RWPE1 (cell line): ENCODE measurements around the gene USP12.

Experiments used
- CTCF ChIA-PET: fragments of 350-600 bp; sonication (Branson Sonifier 250); formaldehyde crosslinking; extraction: SDS; loops from one replicate; lab custom pipeline; 2021; lab: Yijun Ruan, JAX
- POLR2A ChIA-PET: fragments of 400-600 bp; formaldehyde crosslinking; extraction: SDS; loops from one replicate; lab custom pipeline; 2020; ENCODE audit warnings: antibody characterized with exemption; ENCODE audit not compliant: low non-redundant PET; lab: Yijun Ruan, JAX
- DNase-seq: peaks from one replicate; pipeline ENCODE4 v3.0.0; 2012; ENCODE audit warnings: low spot score
- H3K27ac ChIP-seq: fragments of 450-650 bp; 2 replicates; pipeline ENCODE4 v1.5.1; 2017
- CTCF ChIP-seq: fragments of 450-650 bp; conservative IDR thresholded peaks from 2 replicates; pipeline ENCODE4 v1.5.1; 2017; ENCODE audit warnings: low read depth, mild to moderate bottlenecking

Gene USP12

GRCh38 chr13:27047081-27047480 lies 124.5 kb downstream of the USP12 start:
- no peak for DNase-seq
- H3K27ac ChIP-seq: no peak overlapping the region
- ChIA-PET CTCF (no interaction called here), POLR2A (no interaction called here)
- no peak for TF ChIP-seq CTCF

- CTCF ChIA-PET: interaction anchor here (0.6 kb wide), 2 partner anchors 244 to 1238 kb away, joined by 3 to 5 read pairs; no protein-coding TSS in a partner anchor
- H3K27ac ChIP-seq: no peak overlapping the region
- no peak for TF ChIP-seq CTCF
- POLR2A ChIA-PET: no interaction called here
- DNase-seq: no peak
Measured at GRCh38 chr13:27044837-27045570, 126.6 kb downstream of the USP12 start.

GRCh38 chr13:27043013-27043412 lies 128.6 kb downstream of the USP12 start:
- no peak for TF ChIP-seq CTCF
- ChIA-PET CTCF (interaction anchor here (0.7 kb wide), 1 partner anchor 11 kb away, joined by 3 read pairs; no protein-coding TSS in a partner anchor), POLR2A (no interaction called here)
- H3K27ac ChIP-seq: no peak overlapping the region
- DNase-seq: peak; percentile 82

GRCh38 chr13:27041341-27041740 lies 130.3 kb downstream of the USP12 start:
- no peak overlapping the region for H3K27ac ChIP-seq
- no peak for TF ChIP-seq CTCF
- CTCF ChIA-PET: no interaction called here
- POLR2A ChIA-PET: no interaction called here
- DNase-seq: no peak

GRCh38 chr13:27040826-27041108 lies 130.8 kb downstream of the USP12 start:
- no peak for DNase-seq
- POLR2A ChIA-PET: no interaction called here
- CTCF ChIA-PET: no interaction called here
- no peak overlapping the region for H3K27ac ChIP-seq
- no peak for TF ChIP-seq CTCF

GRCh38 chr13:27039171-27039701 lies 132.4 kb downstream of the USP12 start:
- H3K27ac ChIP-seq: no peak overlapping the region
- CTCF ChIA-PET: interaction anchor here (0.7 kb wide), 1 partner anchor 61 kb away, joined by 3 read pairs; no protein-coding TSS in a partner anchor
- TF ChIP-seq CTCF: no peak
- DNase-seq: no peak
- POLR2A ChIA-PET: no interaction called here
